Kidney tubule cell (primary cell): ENCODE results near the gene DONSON.
"Not testable (repeated sequence)": the region's sequence is repeated elsewhere in the genome, so short reads cannot be mapped to it uniquely, and the experiment has no call there.

Experiments used
- DNase-seq: peaks from one replicate; pipeline ENCODE4 v3.0.0-alpha.2; 2018; ENCODE audit warnings: low spot score

Gene DONSON

GRCh38 chr21:33588485-33589335, at the start of gene DONSON:
TSS of gene DONSON (minus strand) at chr21:33588684. CDS start at chr21:33588641, 43 bp downstream.
- DNase-seq, result peak; percentile 90

GRCh38 chr21:33634254-33634653, 45.8 kb upstream of the DONSON start:
- DNase-seq, result no peak

- not testable (repeated sequence) for DNase-seq
These were observed 37.7 kb upstream of the DONSON start for GRCh38 chr21:33626151-33626550.

GRCh38 chr21:33622253-33622652, 33.8 kb upstream of the DONSON start:
- DNase-seq, result no peak

- DNase-seq, result no peak
These were observed 31.2 kb upstream of the DONSON start for GRCh38 chr21:33619726-33620125.

DNA sequence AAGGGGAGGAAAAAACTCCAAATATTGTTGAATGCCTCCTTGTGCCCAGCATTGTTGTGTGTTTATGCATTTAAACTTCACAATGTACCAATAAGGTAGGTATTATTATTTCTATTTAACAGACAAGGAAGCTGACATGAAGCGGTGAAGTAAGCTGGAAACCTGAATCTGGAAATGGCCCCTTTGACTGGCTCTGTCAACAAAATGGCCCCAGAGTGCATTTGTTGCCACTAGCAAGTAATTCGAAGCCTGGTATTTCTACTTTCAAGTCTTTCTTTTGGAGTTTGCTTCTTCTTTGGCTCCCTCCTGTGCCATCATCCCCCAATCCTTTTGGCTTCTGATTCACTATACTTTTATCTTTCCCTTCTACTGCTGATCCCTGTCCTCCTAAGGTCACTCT, 29.9 kb upstream of the DONSON start:
- DNase-seq, result no peak

GRCh38 chr21:33617565-33617964, 29.1 kb upstream of the DONSON start:
- not testable (repeated sequence) for DNase-seq

GRCh38 chr21:33611006-33611744, 22.7 kb upstream of the DONSON start:
- DNase-seq, result no peak

- no peak for DNase-seq
These were observed 20.1 kb upstream of the DONSON start for GRCh38 chr21:33608559-33608958.

- DNase-seq, result no peak
These were observed 9.6 kb upstream of the DONSON start for GRCh38 chr21:33598051-33598450.

GRCh38 chr21:33587792-33588484, 546 bp downstream of the DONSON start:
- peak; percentile 38 for DNase-seq

DNA sequence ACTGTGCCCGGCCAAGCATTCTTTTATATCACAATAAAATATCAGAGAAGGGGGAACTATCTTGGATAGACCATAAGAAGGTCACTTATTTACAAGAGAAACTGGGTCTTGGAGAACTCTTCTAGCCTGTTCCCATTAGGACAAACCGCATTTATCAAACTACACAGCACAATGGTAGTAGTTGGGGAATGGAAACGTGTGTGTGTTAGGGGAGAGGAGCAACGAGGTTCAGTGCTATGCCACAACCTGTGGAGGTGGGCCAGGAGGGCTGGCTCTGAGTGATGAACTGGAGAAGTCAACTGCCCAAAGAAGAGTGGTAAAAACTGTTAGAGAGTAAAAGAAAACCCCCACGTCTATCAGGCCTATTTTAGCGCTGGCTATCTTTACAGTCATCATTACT, 1.6 kb downstream of the DONSON start:
- no peak for DNase-seq

GRCh38 chr21:33584455-33584854, 4.0 kb downstream of the DONSON start:
- DNase-seq, result no peak

GRCh38 chr21:33578959-33579542, 9.4 kb downstream of the DONSON start:
- peak; percentile 39 for DNase-seq

GRCh38 chr21:33578214-33578613, 10.3 kb downstream of the DONSON start:
- DNase-seq, result peak; percentile 23

DNA sequence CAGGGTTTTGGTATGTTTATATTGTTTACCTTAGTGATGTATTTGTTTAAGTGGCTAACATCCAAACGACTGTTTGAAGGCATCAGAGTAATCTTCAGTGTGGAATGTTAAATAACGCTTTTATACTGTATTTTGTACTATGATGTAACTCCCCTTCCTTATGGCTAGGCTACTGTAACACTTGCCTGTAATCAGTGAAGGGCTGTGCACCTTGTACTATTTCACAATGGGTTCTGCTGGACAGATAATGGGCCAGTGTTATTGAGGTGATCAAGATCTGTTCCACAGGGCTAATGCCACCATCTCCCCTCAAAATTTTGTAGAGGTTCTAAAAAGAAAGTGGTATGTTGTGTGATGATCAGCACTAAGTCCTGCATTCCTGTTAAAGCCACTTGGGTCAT, 11.7 kb downstream of the DONSON start:
- DNase-seq, result not testable (repeated sequence)

GRCh38 chr21:33572350-33572749, 16.1 kb downstream of the DONSON start:
- DNase-seq, result no peak

GRCh38 chr21:33569991-33570390, 18.5 kb downstream of the DONSON start:
- DNase-seq, result peak; percentile 65

GRCh38 chr21:33568448-33568847, 20.0 kb downstream of the DONSON start:
- DNase-seq, result no peak

- DNase-seq, result no peak
These were observed 20.6 kb downstream of the DONSON start for GRCh38 chr21:33567914-33568313.

DNA sequence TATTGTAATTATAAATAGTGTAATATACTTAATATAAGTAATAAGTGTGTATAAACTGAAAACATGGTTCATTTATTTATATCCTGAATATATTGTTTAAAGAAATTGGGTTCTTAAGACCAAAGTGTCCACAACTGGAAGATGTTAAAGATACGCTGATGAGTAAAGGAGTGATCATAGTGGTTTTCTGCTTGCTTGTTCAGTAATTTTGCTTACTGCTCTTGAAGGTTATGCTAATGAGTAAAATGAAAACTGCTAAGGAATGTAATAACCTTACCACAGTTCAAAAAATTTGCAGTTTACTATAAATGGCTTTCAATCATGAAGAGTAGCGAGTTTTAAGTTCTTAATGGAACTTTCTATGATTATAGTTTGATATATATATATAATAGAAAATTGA, 22.0 kb downstream of the DONSON start:
- DNase-seq, result no peak

- no peak for DNase-seq
These were observed 26.1 kb downstream of the DONSON start for GRCh38 chr21:33562389-33562788.
